Globus pallidus (tissue), 1 donor: ENCODE data around the gene SLC25A19.
A peak's percentile ranks its signal among the peaks of the same experiment; 100 is the strongest.
"Not testable (repeated sequence)": the region's sequence is repeated elsewhere in the genome, so short reads cannot be mapped to it uniquely, and the experiment has no call there.

ENCODE experiments used
- DNase-seq: peaks from one replicate; pipeline ENCODE4 v3.0.0-alpha.2; 2015; ENCODE audit warnings: low spot score

The SLC25A19 gene

DNA sequence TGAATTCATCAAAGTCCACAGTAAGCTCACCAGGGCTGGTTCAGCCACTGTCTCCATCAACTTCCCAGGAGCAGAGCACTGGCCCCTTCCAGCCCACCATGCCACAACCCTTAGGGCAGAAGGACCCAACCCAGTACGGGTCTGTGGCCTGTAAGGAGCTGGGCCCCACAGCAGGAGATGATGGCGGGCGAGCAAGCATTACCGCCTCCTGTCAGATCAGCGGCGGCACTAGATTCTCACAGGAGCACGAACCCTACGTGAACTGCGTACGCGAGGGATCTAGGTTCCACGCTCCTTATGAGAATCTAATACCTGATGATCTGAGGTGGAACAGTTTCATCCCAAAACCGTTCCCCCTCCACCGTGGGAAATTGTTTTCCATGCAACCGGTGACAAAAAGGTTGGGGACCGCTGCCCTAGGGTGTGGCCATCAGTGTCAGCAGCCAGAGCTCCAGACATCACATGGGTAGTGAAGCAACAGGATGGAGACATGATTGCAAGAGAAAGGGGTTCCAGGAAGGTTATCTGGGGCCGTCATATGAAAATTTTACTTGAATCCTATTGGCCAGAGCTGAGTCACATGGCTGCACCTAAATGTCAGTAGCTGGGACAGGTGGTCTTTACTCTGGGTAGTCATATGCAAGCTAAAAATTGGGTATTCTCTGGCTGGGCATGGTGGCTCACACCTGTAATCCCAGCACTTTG lies 12.4 kb upstream of the SLC25A19 start:
- DNase-seq = no peak

DNA sequence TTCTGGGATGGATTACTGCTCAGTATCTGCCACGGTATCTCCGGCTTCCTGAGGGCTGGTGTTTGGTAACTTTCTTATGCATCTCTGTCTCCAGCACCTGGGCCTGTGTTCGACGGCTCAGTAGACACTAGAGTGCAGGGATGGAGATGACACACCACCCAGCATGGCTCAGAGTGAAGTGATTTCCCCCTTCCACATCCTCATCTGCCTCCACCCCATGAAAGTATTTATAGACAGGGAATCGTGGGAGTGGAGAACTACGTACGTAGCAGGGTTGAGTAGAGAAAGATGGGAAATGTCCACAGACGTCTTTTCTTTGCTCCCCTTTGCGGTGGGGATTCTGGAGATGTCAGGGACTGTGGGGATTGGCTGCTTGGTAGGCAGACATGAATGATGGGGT lies 11.8 kb upstream of the SLC25A19 start:
- DNase-seq = no peak

DNA sequence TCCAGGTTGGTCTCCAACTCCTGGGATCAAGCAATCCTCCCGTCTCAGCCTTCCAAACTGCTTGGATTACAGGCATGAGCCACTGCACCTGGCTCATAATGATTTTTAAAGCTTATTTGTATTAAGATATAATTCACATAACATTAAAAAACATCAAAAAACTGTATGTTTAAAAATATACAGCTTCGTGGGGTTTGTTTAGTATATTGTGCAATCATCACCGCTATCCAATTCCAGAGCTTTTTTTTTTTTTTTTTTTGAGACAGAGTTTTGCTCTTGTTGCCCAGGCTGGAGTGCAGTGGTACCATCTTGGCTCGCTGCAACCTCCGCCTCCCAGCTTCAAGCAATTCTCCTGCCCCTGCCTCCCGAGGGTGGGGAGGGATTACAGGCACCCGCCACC lies 11.0 kb upstream of the SLC25A19 start:
- no peak for DNase-seq

DNA sequence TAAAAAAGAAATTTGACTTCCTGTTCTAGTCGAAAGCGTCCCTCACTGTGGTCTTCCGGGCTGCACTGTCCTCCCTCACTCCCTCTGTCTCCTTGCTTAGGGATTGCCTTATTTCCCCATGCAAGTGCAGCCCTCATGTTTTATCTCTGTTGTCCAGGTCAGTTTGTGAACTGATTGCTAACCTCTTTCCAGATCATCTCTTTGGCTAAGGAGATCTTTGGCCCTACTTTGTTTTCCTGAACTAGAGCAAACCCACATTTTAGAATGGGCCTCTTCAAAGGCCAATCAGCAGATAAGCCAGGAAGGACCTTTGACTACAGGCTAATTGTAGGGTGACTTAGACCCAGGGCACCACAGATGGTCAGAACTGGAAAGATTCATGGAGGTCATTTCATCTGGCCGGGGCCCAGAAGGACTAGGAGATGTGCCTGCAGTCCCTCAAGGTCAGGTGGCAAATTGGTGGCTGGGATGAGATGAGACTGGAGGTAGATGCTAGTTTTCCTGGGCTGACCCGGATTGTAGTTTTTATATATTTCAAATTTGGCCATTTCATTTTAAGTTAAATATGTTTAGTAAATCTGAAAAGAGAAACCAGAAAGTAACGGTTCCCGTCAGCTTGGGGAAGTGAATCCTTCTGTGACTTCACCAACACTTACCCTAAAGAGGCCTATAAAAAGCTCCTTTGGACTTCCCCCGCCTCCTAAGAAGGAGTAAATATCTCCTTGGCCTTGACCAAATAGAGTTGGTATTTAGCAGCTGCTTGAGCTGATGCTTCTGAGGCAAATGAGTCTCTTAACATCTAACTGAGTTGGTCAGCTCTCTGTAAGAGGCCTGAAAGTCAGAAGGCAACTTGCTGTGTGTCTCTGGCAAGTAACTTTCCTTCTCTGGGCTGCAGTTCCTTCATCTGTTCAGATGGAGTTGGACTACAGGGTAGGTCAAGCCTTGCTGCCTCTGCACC lies 6.2 kb upstream of the SLC25A19 start:
- DNase-seq = peak; percentile 60

DNA sequence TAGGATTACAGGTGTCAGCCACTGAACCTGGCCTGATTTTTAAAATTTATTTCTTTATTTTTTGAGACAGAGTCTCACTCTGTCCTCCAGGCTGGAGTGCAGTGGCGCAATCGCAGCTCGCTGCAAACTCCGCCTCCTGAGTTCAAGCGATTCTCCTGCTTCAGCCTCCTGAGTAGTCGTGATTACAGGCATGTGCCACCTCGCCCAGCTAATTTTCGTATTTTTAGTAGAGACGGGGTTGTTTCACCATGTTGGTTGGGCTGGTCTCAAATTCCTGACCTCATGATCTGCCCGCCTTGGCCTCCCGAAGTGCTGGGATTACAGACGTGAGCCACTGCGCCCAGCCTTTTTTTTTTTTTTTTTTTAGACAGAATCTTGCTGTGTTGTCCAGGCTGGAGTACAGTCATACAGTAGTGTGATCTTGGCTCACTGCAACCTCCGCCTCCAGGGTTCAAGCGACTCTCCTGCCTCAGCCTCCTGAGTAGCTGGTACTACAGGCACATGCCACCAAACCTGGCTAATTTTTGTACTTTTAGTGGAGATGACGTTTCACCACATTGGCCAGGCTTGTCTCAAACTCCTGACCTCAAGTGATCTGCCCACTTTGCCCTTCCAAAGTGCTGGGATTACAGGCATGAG lies 3.7 kb upstream of the SLC25A19 start:
- DNase-seq = not testable (repeated sequence)

DNA sequence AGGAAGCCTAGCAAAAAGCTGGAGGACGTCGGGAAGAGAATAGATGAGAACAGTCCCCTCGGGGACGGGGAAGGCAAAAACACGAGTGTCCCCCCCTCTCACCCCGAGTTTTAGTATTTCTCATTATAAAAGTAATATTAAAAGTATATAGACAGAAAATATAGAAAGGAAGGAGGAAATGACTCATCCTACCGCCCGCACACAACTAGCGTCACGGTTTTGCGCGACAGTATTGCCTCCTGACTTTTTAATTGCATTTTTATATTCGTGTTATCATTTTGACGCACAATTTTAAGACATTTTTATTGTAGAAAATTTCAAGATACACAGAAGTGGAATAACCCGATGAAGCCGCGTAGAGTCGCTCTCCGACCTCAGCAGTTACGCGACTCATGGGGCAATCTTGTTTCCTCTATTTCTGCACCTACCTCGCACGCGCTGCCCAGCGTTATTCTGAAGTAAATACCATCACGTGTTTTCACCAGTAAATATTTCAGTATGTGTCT lies 652 bp upstream of the SLC25A19 start:
- peak; percentile 70 for DNase-seq

DNA sequence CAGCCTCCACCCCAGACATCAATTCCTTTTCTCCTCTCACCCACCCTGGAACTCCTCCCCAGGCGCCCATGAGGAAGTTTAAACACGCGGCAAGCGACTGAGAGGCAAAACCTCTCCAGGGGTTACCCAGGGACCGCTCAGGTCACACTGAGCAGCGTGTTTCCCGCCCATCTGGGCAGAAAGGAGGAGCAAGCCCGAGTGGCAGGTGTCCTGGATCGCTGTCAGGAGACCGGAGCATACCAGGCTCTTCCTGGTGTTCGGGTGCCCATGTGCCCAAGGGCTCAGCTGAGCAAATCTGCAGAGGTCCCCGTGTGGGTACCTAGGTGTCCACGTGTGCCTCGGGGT lies 491 bp downstream of the SLC25A19 start:
- no peak for DNase-seq

DNA sequence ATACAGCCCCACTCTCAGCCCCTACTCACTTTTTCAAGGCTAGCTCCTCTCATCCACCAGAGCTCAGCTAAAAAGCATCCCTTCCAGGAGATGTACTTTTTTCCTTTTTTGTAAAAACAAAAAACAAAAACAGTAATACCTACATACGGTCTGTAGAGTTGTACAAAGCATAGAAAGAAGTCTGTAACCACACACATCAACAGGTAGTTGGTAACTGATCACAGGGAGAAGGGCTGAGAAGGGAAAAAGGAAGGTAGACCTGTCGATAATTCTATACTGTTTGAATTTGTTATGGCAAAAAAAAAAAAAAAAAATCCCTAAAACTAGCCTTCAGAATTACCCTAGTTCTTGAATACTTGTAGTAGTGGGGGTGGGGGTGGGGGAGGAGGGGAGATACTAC lies 874 bp downstream of the SLC25A19 start:
- DNase-seq = no peak

DNA sequence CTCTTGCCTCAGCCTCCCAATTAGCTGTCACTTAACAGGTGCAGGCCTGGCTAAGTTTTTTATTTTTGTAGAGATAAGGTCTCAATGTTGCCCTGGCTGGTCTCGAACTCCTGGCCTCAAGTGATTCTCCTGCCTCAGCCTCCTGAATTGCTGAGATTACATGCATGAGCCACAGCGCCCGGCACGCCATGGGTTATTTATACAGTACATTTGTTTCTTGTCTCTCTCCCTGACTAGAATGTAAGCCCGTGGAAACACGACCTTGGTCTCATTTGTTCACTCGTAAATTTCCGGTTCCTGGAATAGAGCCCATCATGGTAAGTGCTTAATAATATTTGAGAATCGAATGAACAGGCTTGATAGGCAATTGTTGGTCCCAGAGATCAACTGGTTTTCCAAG lies 2.0 kb downstream of the SLC25A19 start:
- DNase-seq = no peak

DNA sequence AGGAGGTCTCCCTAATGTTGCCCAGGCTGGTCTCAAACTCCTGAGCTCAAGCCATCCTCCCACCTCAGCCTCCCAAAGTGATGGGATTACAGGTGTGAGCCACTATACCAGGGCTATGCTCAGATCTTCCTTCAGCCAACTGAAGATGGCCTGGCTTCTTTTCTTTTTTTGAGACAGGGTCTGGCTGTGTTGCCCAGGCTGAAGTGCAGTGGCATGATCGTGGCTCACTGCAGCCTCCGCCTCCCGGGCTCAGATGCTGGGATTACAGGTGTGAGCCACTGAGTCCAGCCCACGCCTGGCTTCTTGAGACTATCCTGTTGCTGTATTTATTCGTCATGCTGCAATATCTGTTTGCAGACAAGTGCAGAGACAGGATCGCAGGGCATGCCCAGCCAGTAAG lies 4.1 kb downstream of the SLC25A19 start:
- DNase-seq = no peak

DNA sequence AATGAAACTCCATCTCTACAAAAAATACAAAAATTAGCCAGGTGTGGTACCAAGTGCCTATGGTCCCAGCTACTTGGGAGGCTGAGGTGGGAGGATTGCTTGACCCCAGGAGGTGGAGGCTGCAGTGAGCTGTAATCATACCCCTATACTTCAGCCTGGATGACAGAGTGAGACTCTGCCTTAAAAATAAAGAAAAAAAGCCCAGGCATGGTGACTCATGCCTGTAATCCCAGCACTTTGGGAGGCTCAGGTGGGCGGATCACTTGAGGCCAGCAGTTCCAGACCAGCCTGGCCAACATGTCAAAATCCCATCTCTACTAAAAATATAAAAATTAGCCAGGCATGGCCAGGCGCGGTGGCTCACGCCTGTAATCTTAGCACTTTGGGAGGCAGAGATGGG lies 9.0 kb downstream of the SLC25A19 start:
- not testable (repeated sequence) for DNase-seq

DNA sequence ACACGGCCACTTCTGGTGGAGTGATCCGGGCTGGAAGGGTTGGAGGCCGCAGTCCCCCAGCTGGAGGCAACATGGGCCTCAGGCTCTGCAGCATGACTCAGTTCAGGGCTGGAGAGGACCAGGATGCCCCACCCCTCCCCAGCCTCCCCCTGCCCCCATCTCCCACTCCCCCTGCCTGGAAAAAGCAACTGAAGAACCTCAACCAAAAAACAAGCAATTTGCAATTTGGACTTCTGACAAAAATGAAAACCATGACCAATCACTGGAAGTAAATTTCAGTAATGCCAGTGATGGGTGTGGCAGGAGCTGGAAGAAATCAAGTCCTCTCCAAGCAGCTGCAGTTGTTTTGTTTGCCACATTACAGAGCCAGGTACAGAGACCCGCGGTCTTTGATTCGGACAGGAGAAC lies 11.6 kb downstream of the SLC25A19 start:
- DNase-seq = no peak

DNA sequence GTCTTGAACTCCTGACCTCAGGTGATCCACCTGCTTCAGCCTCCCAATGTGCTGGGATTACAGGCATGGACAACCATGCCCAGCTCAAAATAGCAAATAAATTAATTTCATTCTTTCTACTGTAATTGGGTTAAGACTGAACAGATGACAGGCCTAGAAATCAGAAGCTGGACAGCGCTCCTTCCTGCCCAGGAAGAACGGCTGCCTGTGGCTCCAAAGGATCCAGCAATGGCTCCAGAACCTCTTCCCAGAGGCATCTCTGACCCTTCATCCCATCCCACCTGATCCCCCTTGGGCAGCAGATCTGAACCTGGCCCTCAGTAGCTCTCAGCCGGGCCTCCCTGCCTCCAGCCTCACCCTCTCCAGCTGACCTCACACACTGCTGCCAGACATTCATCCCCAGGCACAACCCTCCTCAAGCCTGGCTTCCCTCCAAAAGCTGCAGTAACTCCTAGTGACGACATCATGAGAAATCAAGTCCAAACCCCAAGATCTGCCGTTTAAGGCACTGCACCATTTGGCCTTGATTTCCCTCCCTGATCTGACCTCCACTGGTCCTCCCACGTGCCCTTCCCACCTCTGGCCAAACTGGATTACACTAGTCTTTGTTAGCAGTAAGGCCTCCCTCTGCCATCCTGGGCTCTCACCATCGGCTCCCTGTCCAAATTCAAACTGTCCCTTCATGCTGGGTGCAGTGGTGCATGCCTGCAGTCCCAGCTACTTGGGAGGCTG lies 15.1 kb downstream of the SLC25A19 start:
- DNase-seq = no peak

DNA sequence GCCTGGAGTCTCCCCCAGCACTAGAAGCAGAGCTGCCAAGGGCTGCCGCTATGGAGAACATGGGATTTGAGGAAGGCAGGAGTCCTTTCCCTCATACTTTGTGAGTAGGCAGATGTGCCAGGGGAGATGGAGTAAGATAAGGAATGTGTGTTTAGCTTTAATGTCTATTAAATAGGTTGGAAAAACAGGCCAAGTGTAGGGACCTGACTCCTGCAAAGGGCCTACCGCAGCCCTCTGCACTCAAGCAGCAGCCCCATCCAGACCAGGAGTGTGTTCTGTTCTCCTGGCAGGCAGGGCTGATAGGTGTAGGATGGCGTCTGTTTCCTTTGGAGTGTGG lies 16.4 kb downstream of the SLC25A19 start:
- DNase-seq = no peak

DNA sequence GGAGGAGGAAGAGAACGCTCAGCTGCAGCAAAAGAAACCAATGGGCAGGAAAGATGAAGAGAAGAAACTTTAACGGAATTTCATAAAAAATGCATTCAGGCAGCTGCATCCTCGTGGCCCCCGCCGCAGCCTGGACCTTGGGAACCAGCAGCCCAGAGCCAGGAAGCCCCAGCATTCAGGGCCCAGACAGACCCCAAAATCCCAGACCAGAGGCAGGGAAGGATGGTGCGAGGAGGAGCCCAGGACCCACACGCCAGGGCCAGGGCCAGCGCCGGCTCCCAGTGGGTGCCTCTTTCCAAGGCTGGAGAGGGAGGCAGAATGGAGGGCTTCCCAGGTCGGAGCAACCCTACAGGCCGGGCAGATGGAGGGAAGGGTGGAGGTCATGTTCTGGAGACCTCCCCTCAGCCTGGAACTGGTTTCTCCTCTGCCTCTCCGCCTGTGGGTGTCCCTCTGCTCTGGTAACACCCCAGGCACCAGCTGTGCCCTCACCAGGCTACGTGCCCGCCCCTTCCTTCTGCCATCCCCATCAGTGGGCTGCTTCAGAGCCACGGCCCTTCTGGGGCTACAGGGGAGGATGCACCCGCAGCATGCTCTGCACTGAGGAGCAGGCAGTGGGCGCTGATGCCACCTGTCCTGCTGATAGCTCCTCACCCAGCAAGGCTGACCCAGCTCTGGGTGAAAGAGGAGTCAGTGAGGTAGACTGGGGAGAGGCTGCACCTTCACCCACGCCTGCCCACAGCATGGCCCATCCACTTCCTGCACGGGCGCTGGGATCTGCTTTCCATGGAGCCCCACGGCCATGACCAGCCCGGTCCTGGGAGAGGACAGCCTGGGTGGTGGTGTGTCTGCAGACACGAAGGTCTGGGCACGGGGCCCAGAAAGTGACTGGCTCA lies 17.0 kb downstream of the SLC25A19 start:
- no peak for DNase-seq

DNA sequence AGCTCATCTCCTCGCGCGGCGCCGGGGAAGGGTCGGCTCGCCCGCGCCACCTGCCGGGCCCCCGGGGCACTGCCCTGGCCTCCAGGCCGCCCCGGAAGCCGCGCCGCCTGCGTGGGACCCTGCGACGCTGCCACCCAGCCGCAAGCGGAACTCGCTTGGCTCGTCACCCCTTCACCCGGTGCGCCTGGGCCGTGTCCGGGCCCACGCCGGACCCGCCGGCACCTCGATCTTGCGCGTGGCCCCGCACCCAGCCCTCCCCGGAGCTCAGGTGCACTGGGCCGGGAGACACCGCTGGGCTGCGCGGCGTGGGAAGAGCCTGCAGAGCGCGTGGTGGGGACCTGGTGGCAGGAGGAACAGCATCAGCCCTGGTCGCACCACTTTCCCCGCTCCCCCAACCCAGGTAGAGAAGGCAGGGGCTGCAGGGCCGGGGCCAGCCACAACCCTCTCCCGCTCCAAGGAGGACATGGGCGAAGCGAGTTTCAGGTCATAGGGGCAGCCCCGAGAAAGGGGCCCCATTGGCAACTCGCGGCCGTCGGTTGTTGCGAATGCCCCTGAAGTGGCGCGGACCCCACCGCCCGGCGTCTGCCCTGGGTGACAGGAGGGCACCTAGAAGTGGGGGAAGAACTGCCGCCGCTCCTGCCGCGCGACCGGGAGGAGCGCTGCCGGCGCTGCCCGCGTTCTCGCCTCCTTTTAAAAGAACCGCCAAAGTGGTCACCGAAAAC lies 17.8 kb downstream of the SLC25A19 start:
- peak; percentile 70 for DNase-seq

DNA sequence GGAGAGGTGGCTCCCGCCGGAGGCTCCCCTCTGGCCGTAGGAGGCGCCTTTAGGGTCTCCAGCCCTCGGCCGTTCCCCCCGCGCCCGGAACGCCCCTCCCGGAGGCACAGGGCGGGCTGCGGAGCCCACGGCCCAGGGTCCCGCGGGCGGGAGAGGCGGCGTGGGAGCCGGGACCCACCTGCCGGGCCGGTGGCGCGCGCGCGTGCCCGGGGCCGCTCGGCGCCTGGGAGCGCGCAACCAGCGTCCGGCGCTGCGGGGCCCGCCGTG lies 18.3 kb downstream of the SLC25A19 start, which contains the start of gene MIF4GD:
Gene MIF4GD, minus strand, starts transcription at position 266 of the 267 bp plus-strand sequence. CDS start 1,036 bp downstream, outside the sequence.
- no peak for DNase-seq

DNA sequence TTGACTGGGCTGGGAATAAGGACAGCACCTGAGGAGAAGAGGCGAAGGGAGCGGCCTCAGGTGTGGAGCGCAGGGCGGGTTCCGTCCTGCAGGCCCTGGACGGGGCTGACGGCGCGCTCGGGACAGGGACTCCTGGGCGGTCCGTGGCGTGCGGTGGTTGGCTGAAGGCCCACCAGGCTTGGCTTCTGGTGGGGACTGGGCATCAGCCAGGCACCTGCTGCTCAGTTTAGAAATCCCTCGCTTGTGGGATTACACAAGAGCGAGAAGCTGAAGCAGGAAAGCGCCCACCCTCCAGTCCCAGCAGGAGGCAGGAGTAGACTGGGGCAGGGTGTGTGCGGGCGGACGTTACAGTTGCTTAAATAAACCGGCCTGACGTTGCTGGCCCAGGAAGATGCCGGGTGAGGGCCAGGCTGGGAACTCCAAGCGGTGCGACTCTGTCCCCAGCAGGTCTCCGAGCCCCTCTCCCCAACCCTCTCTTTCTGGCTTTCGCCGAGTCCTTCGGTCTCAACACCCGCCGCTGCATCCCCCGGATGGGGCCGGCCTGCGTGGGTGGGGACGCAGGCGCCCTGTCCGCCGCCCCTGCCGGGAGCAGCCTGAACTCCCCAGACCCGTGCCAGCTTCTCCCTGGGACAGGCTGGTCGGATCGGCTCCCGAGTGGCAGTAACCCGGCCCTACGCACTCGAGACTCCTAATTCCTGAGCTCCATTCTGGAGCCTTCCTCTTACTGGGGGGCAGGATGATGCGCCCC lies 18.8 kb downstream of the SLC25A19 start:
- peak; percentile 54 for DNase-seq

DNA sequence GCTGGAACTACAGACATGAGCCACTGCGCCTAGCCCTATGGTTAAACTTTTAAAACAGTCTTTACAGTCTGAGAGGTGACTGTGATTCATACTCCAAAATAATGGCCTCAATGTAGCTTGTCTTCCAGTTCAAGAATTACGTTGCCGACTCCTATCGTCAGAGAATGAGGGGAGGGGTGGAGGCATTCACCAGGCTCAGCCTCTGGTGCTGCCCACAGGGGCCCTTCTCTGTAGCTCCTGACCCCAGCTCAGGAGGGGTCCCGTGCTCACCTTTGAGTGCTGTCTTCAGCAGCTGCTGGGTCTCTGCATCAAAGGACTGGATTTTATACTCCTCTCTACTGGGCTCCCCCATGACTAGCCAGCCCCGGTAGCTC lies 19.4 kb downstream of the SLC25A19 start:
- DNase-seq = no peak
